SU-DHL-6 (cell line): ENCODE results near the gene CHST9.

Experiments used
- CTCF ChIP-seq: fragments of 200-600 bp; sonication (generic); IDR thresholded peaks from one replicate; pipeline ENCODE4 v1.5.1; 2017; ENCODE audit warnings: antibody characterized with exemption, mild to moderate bottlenecking, low read length, moderate library complexity; ENCODE audit not compliant: insufficient read depth, poor library complexity, severe bottlenecking
- EZH2phosphoT487 ChIP-seq: fragments of 200-600 bp; sonication (generic), shearing (Covaris generic); conservative IDR thresholded peaks from 2 replicates; pipeline ENCODE4 v1.6.1; 2018; ENCODE audit warnings: mild to moderate bottlenecking, antibody characterized with exemption, low read length, moderate library complexity, mixed read lengths

GRCh38 chr18:26926066-26926675 is 258.9 kb downstream of the CHST9 start:
- TF ChIP-seq CTCF (no peak), EZH2phosphoT487 (no peak)
